ENCODE results near the gene ZDHHC14.
"Not testable (repeated sequence)": the region's sequence is repeated elsewhere in the genome, so short reads cannot be mapped to it uniquely, and the experiment has no call there.

The ZDHHC14 gene

GRCh38 chr6:157380779-157381561, at the start of gene ZDHHC14:
TSS of gene ZDHHC14 (plus strand) at chr6:157381190.
- DNase-seq (ENCODE audit: low read depth in 2 of 2), result peak; percentile 84 to 88
- peak within 1 kb of the TSS; percentile 90 to 99 for H3K4me3 ChIP-seq (replicated peaks in 1 of 2; ENCODE audit: low read depth in 2 of 2, low read length in 2 of 2)
- TF ChIP-seq CTCF (IDR thresholded peaks at IDR 0.05; ENCODE audit: low read depth, low read length), result no peak

- no peak overlapping the region for H3K4me3 ChIP-seq (replicated peaks in 1 of 2; ENCODE audit: low read depth in 2 of 2, low read length in 2 of 2)
- DNase-seq (ENCODE audit: low read depth in 2 of 2), result no peak
- no peak for TF ChIP-seq CTCF (IDR thresholded peaks at IDR 0.05; ENCODE audit: low read depth, low read length)
These were observed 48.2 kb upstream of the ZDHHC14 start for GRCh38 chr6:157332813-157333212.

GRCh38 chr6:157333537-157333936, 47.5 kb upstream of the ZDHHC14 start:
- no peak overlapping the region for H3K4me3 ChIP-seq (replicated peaks in 1 of 2; ENCODE audit: low read depth in 2 of 2, low read length in 2 of 2)
- no peak for DNase-seq (ENCODE audit: low read depth in 2 of 2)
- TF ChIP-seq CTCF (IDR thresholded peaks at IDR 0.05; ENCODE audit: low read depth, low read length), result no peak

DNA sequence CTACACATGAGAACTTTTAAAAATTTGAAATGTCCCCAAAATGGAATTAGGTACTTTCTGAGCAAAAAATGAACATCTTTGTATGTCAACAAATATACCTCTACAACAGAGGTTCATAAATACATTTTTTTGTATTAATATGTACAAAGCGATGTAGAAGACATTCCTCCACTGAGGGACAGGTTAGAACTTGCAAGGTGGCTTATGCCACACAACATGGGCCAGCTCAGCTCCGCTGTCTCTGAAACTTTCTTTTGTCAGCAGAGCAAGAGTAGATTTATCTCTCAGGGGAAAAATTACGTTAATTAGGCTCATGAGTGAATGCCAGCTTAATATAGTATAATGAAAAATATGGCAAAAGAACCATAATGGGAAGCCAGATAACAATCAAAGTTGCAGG, 47.0 kb upstream of the ZDHHC14 start:
- TF ChIP-seq CTCF (IDR thresholded peaks at IDR 0.05; ENCODE audit: low read depth, low read length), result no peak
- DNase-seq (ENCODE audit: low read depth in 2 of 2), result no peak
- no peak overlapping the region for H3K4me3 ChIP-seq (replicated peaks in 1 of 2; ENCODE audit: low read depth in 2 of 2, low read length in 2 of 2)

DNA sequence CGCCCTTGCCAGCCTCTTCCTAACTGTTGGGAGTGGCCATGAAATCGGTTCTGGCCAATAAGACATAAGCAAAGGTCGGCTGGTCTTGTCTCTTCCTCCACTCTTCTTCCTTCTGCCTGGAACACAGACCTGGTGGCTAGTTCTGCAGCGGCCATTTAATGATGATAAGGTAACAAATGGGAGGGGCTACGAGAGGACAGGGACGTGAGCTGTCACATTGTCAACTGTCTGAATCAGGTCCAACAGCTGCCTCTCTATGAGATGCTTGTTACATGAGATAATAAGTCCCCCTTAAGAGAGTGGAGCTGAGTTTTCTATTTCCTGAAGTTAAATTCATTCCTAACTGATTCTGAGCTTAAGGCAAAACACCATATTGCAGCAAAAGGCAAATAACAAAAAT, 45.2 kb upstream of the ZDHHC14 start:
- TF ChIP-seq CTCF (IDR thresholded peaks at IDR 0.05; ENCODE audit: low read depth, low read length), result no peak
- no peak overlapping the region for H3K4me3 ChIP-seq (replicated peaks in 1 of 2; ENCODE audit: low read depth in 2 of 2, low read length in 2 of 2)
- no peak for DNase-seq (ENCODE audit: low read depth in 2 of 2)

- DNase-seq (ENCODE audit: low read depth in 2 of 2); H3K4me3 ChIP-seq (replicated peaks in 1 of 2; ENCODE audit: low read depth in 2 of 2, low read length in 2 of 2): not testable (repeated sequence)
These were observed 43.7 kb upstream of the ZDHHC14 start for GRCh38 chr6:157337276-157337675.

DNA sequence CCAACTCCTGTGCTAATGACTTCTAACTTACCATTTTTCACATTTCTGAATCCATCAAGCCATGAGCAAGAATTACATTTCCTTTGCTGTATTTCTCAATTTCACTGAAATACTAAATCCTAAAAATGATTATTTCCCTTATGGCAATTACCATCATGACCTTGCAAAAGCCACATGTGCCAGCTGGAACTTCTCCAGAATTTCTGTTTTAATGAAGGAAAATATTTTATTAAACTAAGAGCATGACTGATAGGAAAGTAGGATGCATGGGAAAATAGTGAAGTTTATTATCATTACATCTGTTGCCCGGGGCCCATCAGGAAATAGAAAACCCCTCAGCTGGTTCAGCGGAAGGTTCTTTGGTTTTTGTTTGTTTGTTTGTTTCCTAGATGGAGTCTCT, 43.2 kb upstream of the ZDHHC14 start:
- no peak for DNase-seq (ENCODE audit: low read depth in 2 of 2)
- no peak for TF ChIP-seq CTCF (IDR thresholded peaks at IDR 0.05; ENCODE audit: low read depth, low read length)
- H3K4me3 ChIP-seq (replicated peaks in 1 of 2; ENCODE audit: low read depth in 2 of 2, low read length in 2 of 2), result no peak overlapping the region

Data from cardiac fibroblast (primary cell).